SK-N-SH (cell line): ENCODE measurements around the gene RAD23B. TPM values are rescaled to one million over a fixed set of nuclear protein-coding genes. Genes with fewer than 3 reads are reported as not detected.

Experiments used
- CTCF ChIA-PET: fragments of 300-600, 350-600 bp; formaldehyde crosslinking; extraction: SDS; loops from one replicate; lab custom pipeline; 2021; lab: Yijun Ruan, JAX
- POLR2A ChIA-PET: fragments of 350-600 bp; sonication (Branson Sonifier 250); formaldehyde crosslinking; extraction: SDS; loops from one replicate; lab custom pipeline; 2020; ENCODE audit warnings: antibody characterized with exemption, inconsistent platforms; lab: Yijun Ruan, JAX
- DNase-seq: peaks from one replicate; pipeline ENCODE4 v3.0.0; 2012
- H2AFZ ChIP-seq: fragments of 200-600 bp; sonication (generic); 2 replicates; pipeline ENCODE4 v1.8.1; 2016; ENCODE audit warnings: antibody characterized with exemption, mild to moderate bottlenecking, low read depth
- H3F3A ChIP-seq: fragments of 200-600 bp; sonication (generic); replicated peaks from 2 replicates; pipeline ENCODE3; 2016; ENCODE audit warnings: antibody characterized with exemption, mild to moderate bottlenecking; ENCODE audit not compliant: insufficient read depth
- H3K27ac ChIP-seq, 2 experiments: fragments of 200-500 bp in 1 of 2; fragments of 200-600 bp in 1 of 2; sonication (Bioruptor generic) in 1 of 2; sonication (generic), shearing (Covaris generic) in 1 of 2; 2 replicates each; pipeline versions ENCODE4 v1.5.1 to v1.6.1; 2014 to 2016; ENCODE audit warnings: low read depth in 2 of 2, inconsistent platforms in 1 of 2, low read length in 1 of 2, mild to moderate bottlenecking in 1 of 2, mixed read lengths in 1 of 2
- H3K27me3 ChIP-seq: fragments of 200-600 bp; sonication (generic), shearing (Covaris generic); 2 replicates; pipeline ENCODE4 v1.6.1; 2016; ENCODE audit warnings: mixed run types; ENCODE audit not compliant: insufficient read depth
- H3K36me3 ChIP-seq, 2 experiments: fragments of 200-500 bp in 1 of 2; fragments of 200-600 bp in 1 of 2; sonication (Bioruptor generic) in 1 of 2; sonication (generic) in 1 of 2; replicated peaks in 1 of 2; 2 replicates each; pipeline versions ENCODE3 to v1.5.1; 2014 to 2016; ENCODE audit warnings: low read length in 1 of 2, mild to moderate bottlenecking in 1 of 2; ENCODE audit not compliant: insufficient read depth in 2 of 2, control insufficient read depth in 1 of 2
- H3K4me1 ChIP-seq, 2 experiments: fragments of 200-500 bp in 1 of 2; fragments of 200-600 bp in 1 of 2; sonication (Bioruptor generic) in 1 of 2; sonication (generic), shearing (Covaris generic) in 1 of 2; 2 replicates each; pipeline versions ENCODE4 v1.5.1 to v1.6.1; 2014 to 2016; ENCODE audit warnings: low read depth in 1 of 2, low read length in 1 of 2, mixed run types in 1 of 2; ENCODE audit not compliant: insufficient read depth in 2 of 2, control insufficient read depth in 1 of 2
- H3K4me2 ChIP-seq: fragments of 200-600 bp; sonication (generic), shearing (Covaris generic); 2 replicates; pipeline ENCODE4 v1.6.1; 2017; ENCODE audit warnings: mixed run types
- H3K4me3 ChIP-seq, 2 experiments: fragments of 200-500 bp in 1 of 2; fragments of 200-600 bp in 1 of 2; sonication (Bioruptor generic) in 1 of 2; sonication (generic), shearing (Covaris generic) in 1 of 2; 2 replicates each; pipeline versions ENCODE4 v1.5.1 to v1.8.1; 2014 to 2016; ENCODE audit warnings: low read depth in 2 of 2, inconsistent platforms in 1 of 2, low read length in 1 of 2, mild to moderate bottlenecking in 1 of 2, mixed read lengths in 1 of 2, moderate library complexity in 1 of 2
- H3K79me2 ChIP-seq: fragments of 200-600 bp; sonication (generic); 2 replicates; pipeline ENCODE4 v1.8.1; 2017; ENCODE audit warnings: mild to moderate bottlenecking; ENCODE audit not compliant: insufficient read depth
- H3K9ac ChIP-seq: fragments of 200-600 bp; sonication (generic); 2 replicates; pipeline ENCODE4 v1.6.1; 2017; ENCODE audit warnings: mixed run types
- H3K9me2 ChIP-seq: fragments of 200-600 bp; sonication (generic); 2 replicates; pipeline ENCODE4 v1.6.1; 2017; ENCODE audit warnings: mixed run types
- H3K9me3 ChIP-seq: fragments of 200-600 bp; sonication (generic); 2 replicates; pipeline ENCODE4 v1.6.1; 2017; ENCODE audit warnings: mixed run types, mild to moderate bottlenecking, moderate library complexity
- H4K20me1 ChIP-seq: fragments of 200-600 bp; sonication (generic); 2 replicates; pipeline ENCODE4 v1.6.1; 2017; ENCODE audit warnings: mild to moderate bottlenecking, mixed run types; ENCODE audit not compliant: insufficient read depth
- ELF1 ChIP-seq: IDR thresholded peaks from 2 replicates; pipeline ENCODE4 v1.4.0; 2012
- EP300 ChIP-seq, 2 experiments: IDR thresholded peaks; 2 replicates each; pipeline versions ENCODE4 v1.4.0 to v1.6.1; 2012; ENCODE audit warnings: borderline replicate concordance in 1 of 2, low read depth in 1 of 2, low read length in 1 of 2
- EZH2phosphoT487 ChIP-seq: fragments of 200-600 bp; sonication (generic); IDR thresholded peaks from 2 replicates; pipeline ENCODE4 v1.6.1; 2017; ENCODE audit warnings: low read depth, mixed run types, mild to moderate bottlenecking, antibody characterized with exemption, moderate library complexity, borderline replicate concordance
- FOXM1 ChIP-seq: IDR thresholded peaks from 2 replicates; pipeline ENCODE4 v1.4.0; 2012; ENCODE audit warnings: low read depth, mild to moderate bottlenecking
- GABPA ChIP-seq: IDR thresholded peaks from 2 replicates; pipeline ENCODE4 v1.4.0; 2012; ENCODE audit warnings: low read depth, mild to moderate bottlenecking
- JUND ChIP-seq: IDR thresholded peaks from 2 replicates; pipeline ENCODE4 v1.4.0; 2012
- POLR2AphosphoS5 ChIP-seq: IDR thresholded peaks from 2 replicates; pipeline ENCODE4 v1.6.1; 2012; ENCODE audit warnings: low read depth, low read length
- SIN3A ChIP-seq: IDR thresholded peaks from 2 replicates; pipeline ENCODE4 v1.6.1; 2012; ENCODE audit warnings: low read depth, mild to moderate bottlenecking, low read length, moderate library complexity, borderline replicate concordance
- TCF12 ChIP-seq: IDR thresholded peaks from 2 replicates; pipeline ENCODE4 v1.4.0; 2012
- YY1 ChIP-seq: IDR thresholded peaks from 2 replicates; pipeline ENCODE4 v1.4.0; 2012; ENCODE audit warnings: low read depth, mild to moderate bottlenecking
- WGBS: methylation state at CpG from one replicate; pipeline ENCODE4 v1.1.6; 2017; ENCODE audit warnings: low lambda C conversion rate; 5-methylcytosine and 5-hydroxymethylcytosine counted together
- polyA plus RNA-seq, 3 experiments: library from polyadenylated mRNA; depleted of rRNA; stranded (reverse); fragments of >200 nt; gene quantifications; 2 replicates each; pipeline ENCODE4 v1.2.3, GENCODE V29; 2012
- TF ChIP-seq, protein P1 (sequence below): fragments of 150-350 bp; IDR thresholded peaks from 2 replicates; pipeline ENCODE4 v1.6.1; 2016; ENCODE audit warnings: mild to moderate bottlenecking, low read depth, low read length
- TF ChIP-seq, protein P2 (sequence below): IDR thresholded peaks from 2 replicates; pipeline ENCODE4 v1.4.0; 2012; ENCODE audit warnings: low read depth
- TF ChIP-seq, protein P3 (sequence below): IDR thresholded peaks from 2 replicates; pipeline ENCODE4 v1.6.1; 2012; ENCODE audit warnings: mild to moderate bottlenecking, low read depth, low read length, moderate library complexity
- TF ChIP-seq, protein P4 (sequence below): IDR thresholded peaks from 2 replicates; pipeline ENCODE4 v1.4.0; 2012; ENCODE audit warnings: low read depth, borderline replicate concordance
- TF ChIP-seq, protein P5 (sequence below): fragments of 200-600 bp; sonication (generic); IDR thresholded peaks from 2 replicates; pipeline ENCODE4 v1.6.1; 2017; ENCODE audit warnings: antibody characterized with exemption, mild to moderate bottlenecking, moderate library complexity
- TF ChIP-seq, protein P6 (sequence below): fragments of 150-350 bp; IDR thresholded peaks from 2 replicates; pipeline ENCODE4 v1.6.1; 2017; ENCODE audit warnings: antibody characterized with exemption, low read length, low read depth, borderline replicate concordance

RAD23B gene
- polyA plus RNA-seq, 1 of the 3 experiments (the other 2 are of a cell fraction), result 62.9 TPM

GRCh38 chr9:107249131-107249533, 33.9 kb upstream of the RAD23B start:
- ChIA-PET CTCF (no interaction called here), POLR2A (no interaction called here)
- Histone ChIP-seq H4K20me1 (no peaks in the 10 kb centered on the region), H3K9me2 (no peaks in the 10 kb centered on the region), H3K4me3 (no peak overlapping the region), H3K27me3 (no peaks in the 10 kb centered on the region), H3K9me3 (no peaks in the 10 kb centered on the region), H3K79me2 (no peaks in the 10 kb centered on the region), H3K9ac (no peak overlapping the region), H3F3A (peaks cover 17% of the 10 kb centered on the region), H3K36me3 (no peaks in the 10 kb centered on the region), H2AFZ (no peak overlapping the region; the same call in 1 of the 2 replicates), H3K27ac (peak overlapping the region in 1 of 2 experiments; percentile 30; a peak in 2 of 4 replicates), H3K4me2 (no peak overlapping the region), H3K4me1 (peaks cover 9 to 13% of the 10 kb centered on the region in 2 experiments)
- DNase-seq, result no peak
- WGBS, result 49% methylated on average over 2 of the region's 2 CpGs
- TF ChIP-seq, protein P1, sequence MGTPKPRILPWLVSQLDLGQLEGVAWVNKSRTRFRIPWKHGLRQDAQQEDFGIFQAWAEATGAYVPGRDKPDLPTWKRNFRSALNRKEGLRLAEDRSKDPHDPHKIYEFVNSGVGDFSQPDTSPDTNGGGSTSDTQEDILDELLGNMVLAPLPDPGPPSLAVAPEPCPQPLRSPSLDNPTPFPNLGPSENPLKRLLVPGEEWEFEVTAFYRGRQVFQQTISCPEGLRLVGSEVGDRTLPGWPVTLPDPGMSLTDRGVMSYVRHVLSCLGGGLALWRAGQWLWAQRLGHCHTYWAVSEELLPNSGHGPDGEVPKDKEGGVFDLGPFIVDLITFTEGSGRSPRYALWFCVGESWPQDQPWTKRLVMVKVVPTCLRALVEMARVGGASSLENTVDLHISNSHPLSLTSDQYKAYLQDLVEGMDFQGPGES, result no peak
- TF ChIP-seq TCF12 (peak; percentile 18; the same call in 1 of the 2 replicates), EP300 (IDR thresholded peaks at IDR 0.05; ENCODE audit: borderline replicate concordance in 1 of 2, low read depth in 1 of 2, low read length in 1 of 2) (0 out of 4 replicates have a peak, but pooled peaks of 1 of the 2 experiments have one; percentile 13), EZH2phosphoT487 (no peak)
- TF ChIP-seq, protein P2, sequence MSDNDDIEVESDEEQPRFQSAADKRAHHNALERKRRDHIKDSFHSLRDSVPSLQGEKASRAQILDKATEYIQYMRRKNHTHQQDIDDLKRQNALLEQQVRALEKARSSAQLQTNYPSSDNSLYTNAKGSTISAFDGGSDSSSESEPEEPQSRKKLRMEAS, result no peak
- TF ChIP-seq, protein P3, sequence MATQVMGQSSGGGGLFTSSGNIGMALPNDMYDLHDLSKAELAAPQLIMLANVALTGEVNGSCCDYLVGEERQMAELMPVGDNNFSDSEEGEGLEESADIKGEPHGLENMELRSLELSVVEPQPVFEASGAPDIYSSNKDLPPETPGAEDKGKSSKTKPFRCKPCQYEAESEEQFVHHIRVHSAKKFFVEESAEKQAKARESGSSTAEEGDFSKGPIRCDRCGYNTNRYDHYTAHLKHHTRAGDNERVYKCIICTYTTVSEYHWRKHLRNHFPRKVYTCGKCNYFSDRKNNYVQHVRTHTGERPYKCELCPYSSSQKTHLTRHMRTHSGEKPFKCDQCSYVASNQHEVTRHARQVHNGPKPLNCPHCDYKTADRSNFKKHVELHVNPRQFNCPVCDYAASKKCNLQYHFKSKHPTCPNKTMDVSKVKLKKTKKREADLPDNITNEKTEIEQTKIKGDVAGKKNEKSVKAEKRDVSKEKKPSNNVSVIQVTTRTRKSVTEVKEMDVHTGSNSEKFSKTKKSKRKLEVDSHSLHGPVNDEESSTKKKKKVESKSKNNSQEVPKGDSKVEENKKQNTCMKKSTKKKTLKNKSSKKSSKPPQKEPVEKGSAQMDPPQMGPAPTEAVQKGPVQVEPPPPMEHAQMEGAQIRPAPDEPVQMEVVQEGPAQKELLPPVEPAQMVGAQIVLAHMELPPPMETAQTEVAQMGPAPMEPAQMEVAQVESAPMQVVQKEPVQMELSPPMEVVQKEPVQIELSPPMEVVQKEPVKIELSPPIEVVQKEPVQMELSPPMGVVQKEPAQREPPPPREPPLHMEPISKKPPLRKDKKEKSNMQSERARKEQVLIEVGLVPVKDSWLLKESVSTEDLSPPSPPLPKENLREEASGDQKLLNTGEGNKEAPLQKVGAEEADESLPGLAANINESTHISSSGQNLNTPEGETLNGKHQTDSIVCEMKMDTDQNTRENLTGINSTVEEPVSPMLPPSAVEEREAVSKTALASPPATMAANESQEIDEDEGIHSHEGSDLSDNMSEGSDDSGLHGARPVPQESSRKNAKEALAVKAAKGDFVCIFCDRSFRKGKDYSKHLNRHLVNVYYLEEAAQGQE, result no peak
- TF ChIP-seq, protein P4, sequence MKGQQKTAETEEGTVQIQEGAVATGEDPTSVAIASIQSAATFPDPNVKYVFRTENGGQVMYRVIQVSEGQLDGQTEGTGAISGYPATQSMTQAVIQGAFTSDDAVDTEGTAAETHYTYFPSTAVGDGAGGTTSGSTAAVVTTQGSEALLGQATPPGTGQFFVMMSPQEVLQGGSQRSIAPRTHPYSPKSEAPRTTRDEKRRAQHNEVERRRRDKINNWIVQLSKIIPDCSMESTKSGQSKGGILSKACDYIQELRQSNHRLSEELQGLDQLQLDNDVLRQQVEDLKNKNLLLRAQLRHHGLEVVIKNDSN, result no peak

DNA sequence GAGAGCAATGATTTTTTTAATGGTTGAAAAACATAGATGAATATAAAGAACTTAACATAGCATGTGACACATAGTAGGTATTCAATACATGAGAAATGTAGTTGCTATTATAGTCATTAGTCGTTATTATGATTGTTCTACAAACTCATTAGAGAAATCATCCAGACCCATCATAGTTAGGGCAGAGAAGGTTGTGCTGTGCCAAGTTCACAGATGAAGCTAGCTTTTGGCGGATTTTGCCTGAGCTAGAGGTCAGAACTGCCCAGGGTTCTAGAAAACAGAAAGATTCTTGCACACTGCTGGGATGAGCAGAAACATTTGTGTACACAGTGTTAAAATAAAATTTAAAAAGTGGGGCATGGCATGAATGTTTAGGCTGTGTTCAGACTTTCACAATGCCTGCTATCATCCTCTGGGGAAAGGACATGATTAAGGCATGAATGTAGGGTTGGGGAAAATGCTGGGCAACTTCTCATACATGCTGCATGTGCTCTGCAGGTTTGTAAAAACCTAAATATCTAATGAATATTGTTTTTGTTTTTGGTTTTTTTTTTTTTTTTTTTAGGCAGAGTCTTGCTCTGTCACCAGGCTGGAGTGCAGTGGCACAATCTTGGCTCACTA, 33.3 kb upstream of the RAD23B start:
- Histone ChIP-seq H3K9me2 (no peaks in the 10 kb centered on the region), H3K36me3 (no peaks in the 10 kb centered on the region), H3K4me2 (no peak overlapping the region), H3K4me1 (peaks cover 9 to 12% of the 10 kb centered on the region in 2 experiments; a peak in 3 of 4 replicates), H4K20me1 (no peaks in the 10 kb centered on the region), H3K9me3 (no peaks in the 10 kb centered on the region), H3K27ac (peak overlapping the region in 1 of 2 experiments; percentile 31; a peak in 1 of 4 replicates), H3K27me3 (no peaks in the 10 kb centered on the region), H3K79me2 (no peaks in the 10 kb centered on the region), H2AFZ (no peak overlapping the region), H3K9ac (no peak overlapping the region), H3F3A (peaks cover 17% of the 10 kb centered on the region), H3K4me3 (no peak overlapping the region)
- WGBS, result 93% methylated on average over 2 of the region's 2 CpGs
- ChIA-PET POLR2A (no interaction called here), CTCF (no interaction called here)
- no peak for DNase-seq
- TF ChIP-seq GABPA, result no peak
- TF ChIP-seq POLR2AphosphoS5, result no peak
- no peak for TF ChIP-seq JUND
- TF ChIP-seq EZH2phosphoT487, result no peak
- TF ChIP-seq, protein P4, result no peak
- no peak for TF ChIP-seq SIN3A
- TF ChIP-seq, protein P5, sequence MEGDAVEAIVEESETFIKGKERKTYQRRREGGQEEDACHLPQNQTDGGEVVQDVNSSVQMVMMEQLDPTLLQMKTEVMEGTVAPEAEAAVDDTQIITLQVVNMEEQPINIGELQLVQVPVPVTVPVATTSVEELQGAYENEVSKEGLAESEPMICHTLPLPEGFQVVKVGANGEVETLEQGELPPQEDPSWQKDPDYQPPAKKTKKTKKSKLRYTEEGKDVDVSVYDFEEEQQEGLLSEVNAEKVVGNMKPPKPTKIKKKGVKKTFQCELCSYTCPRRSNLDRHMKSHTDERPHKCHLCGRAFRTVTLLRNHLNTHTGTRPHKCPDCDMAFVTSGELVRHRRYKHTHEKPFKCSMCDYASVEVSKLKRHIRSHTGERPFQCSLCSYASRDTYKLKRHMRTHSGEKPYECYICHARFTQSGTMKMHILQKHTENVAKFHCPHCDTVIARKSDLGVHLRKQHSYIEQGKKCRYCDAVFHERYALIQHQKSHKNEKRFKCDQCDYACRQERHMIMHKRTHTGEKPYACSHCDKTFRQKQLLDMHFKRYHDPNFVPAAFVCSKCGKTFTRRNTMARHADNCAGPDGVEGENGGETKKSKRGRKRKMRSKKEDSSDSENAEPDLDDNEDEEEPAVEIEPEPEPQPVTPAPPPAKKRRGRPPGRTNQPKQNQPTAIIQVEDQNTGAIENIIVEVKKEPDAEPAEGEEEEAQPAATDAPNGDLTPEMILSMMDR, result no peak
- TF ChIP-seq EP300 (IDR thresholded peaks at IDR 0.05; ENCODE audit: borderline replicate concordance in 1 of 2, low read depth in 1 of 2, low read length in 1 of 2), result no peak
- TF ChIP-seq ELF1, result no peak
- no peak for TF ChIP-seq YY1
- no peak for TF ChIP-seq FOXM1
- TF ChIP-seq, protein P6, sequence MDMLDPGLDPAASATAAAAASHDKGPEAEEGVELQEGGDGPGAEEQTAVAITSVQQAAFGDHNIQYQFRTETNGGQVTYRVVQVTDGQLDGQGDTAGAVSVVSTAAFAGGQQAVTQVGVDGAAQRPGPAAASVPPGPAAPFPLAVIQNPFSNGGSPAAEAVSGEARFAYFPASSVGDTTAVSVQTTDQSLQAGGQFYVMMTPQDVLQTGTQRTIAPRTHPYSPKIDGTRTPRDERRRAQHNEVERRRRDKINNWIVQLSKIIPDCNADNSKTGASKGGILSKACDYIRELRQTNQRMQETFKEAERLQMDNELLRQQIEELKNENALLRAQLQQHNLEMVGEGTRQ, result no peak
